Neural cell (in vitro differentiated cells): ENCODE measurements around the gene UBE2I.

Experiments used
- EP300 ChIP-seq: fragments of 450-650 bp; conservative IDR thresholded peaks from 2 replicates; pipeline ENCODE4 v1.6.1; 2014; ENCODE audit warnings: antibody characterized with exemption, mild to moderate bottlenecking, moderate library complexity; ENCODE audit not compliant: poor library complexity, severe bottlenecking
- EZH2 ChIP-seq: fragments of 200-600, 300-800 bp; shearing (Covaris generic), sonication (generic); IDR thresholded peaks from 2 replicates; pipeline ENCODE4 v1.6.1; 2014; ENCODE audit warnings: antibody characterized with exemption, low read length, borderline replicate concordance, mild to moderate bottlenecking; ENCODE audit not compliant: insufficient read depth, poor library complexity, severe bottlenecking
- MXI1 ChIP-seq: fragments of 450-650 bp; conservative IDR thresholded peaks from 2 replicates; pipeline ENCODE4 v1.6.1; 2014; ENCODE audit warnings: antibody characterized with exemption, mild to moderate bottlenecking; ENCODE audit not compliant: poor library complexity, severe bottlenecking
- POLR2AphosphoS5 ChIP-seq: IDR thresholded peaks from 2 replicates; pipeline ENCODE4 v1.6.1; 2012
- RAD21 ChIP-seq: fragments of 450-650 bp; conservative IDR thresholded peaks from 2 replicates; pipeline ENCODE4 v1.6.1; 2014; ENCODE audit warnings: antibody characterized with exemption, mild to moderate bottlenecking, moderate library complexity
- SMC3 ChIP-seq: fragments of 450-650 bp; conservative IDR thresholded peaks from 2 replicates; pipeline ENCODE4 v1.6.1; 2014; ENCODE audit warnings: antibody characterized with exemption, mild to moderate bottlenecking, moderate library complexity; ENCODE audit not compliant: poor library complexity
- TAF1 ChIP-seq: IDR thresholded peaks from 2 replicates; pipeline ENCODE4 v1.6.1; 2012; ENCODE audit warnings: low read depth
- TF ChIP-seq, protein P1 (sequence below): fragments of 450-650 bp; IDR thresholded peaks from 2 replicates; pipeline ENCODE4 v1.5.1; 2014; ENCODE audit warnings: antibody characterized with exemption, mild to moderate bottlenecking, moderate library complexity; ENCODE audit not compliant: poor library complexity, severe bottlenecking
- TF ChIP-seq, protein P2 (sequence below): IDR thresholded peaks from 2 replicates; pipeline ENCODE4 v1.6.1; 2012; ENCODE audit warnings: borderline replicate concordance

GRCh38 chr16:1326391-1326790, 17.0 kb downstream of the UBE2I start:
- TF ChIP-seq, protein P1, sequence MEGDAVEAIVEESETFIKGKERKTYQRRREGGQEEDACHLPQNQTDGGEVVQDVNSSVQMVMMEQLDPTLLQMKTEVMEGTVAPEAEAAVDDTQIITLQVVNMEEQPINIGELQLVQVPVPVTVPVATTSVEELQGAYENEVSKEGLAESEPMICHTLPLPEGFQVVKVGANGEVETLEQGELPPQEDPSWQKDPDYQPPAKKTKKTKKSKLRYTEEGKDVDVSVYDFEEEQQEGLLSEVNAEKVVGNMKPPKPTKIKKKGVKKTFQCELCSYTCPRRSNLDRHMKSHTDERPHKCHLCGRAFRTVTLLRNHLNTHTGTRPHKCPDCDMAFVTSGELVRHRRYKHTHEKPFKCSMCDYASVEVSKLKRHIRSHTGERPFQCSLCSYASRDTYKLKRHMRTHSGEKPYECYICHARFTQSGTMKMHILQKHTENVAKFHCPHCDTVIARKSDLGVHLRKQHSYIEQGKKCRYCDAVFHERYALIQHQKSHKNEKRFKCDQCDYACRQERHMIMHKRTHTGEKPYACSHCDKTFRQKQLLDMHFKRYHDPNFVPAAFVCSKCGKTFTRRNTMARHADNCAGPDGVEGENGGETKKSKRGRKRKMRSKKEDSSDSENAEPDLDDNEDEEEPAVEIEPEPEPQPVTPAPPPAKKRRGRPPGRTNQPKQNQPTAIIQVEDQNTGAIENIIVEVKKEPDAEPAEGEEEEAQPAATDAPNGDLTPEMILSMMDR: no peak
- TF ChIP-seq POLR2AphosphoS5 (no peak), TAF1 (no peak), EP300 (no peak), EZH2 (no peak), RAD21 (no peak), SMC3 (no peak), MXI1 (no peak)
- TF ChIP-seq, protein P2, sequence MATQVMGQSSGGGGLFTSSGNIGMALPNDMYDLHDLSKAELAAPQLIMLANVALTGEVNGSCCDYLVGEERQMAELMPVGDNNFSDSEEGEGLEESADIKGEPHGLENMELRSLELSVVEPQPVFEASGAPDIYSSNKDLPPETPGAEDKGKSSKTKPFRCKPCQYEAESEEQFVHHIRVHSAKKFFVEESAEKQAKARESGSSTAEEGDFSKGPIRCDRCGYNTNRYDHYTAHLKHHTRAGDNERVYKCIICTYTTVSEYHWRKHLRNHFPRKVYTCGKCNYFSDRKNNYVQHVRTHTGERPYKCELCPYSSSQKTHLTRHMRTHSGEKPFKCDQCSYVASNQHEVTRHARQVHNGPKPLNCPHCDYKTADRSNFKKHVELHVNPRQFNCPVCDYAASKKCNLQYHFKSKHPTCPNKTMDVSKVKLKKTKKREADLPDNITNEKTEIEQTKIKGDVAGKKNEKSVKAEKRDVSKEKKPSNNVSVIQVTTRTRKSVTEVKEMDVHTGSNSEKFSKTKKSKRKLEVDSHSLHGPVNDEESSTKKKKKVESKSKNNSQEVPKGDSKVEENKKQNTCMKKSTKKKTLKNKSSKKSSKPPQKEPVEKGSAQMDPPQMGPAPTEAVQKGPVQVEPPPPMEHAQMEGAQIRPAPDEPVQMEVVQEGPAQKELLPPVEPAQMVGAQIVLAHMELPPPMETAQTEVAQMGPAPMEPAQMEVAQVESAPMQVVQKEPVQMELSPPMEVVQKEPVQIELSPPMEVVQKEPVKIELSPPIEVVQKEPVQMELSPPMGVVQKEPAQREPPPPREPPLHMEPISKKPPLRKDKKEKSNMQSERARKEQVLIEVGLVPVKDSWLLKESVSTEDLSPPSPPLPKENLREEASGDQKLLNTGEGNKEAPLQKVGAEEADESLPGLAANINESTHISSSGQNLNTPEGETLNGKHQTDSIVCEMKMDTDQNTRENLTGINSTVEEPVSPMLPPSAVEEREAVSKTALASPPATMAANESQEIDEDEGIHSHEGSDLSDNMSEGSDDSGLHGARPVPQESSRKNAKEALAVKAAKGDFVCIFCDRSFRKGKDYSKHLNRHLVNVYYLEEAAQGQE: no peak
